Measurements from ENCODE around the gene TUBA8.
"Not testable (repeated sequence)": the region's sequence is repeated elsewhere in the genome, so short reads cannot be mapped to it uniquely, and the experiment has no call there.

TUBA8 gene

DNA sequence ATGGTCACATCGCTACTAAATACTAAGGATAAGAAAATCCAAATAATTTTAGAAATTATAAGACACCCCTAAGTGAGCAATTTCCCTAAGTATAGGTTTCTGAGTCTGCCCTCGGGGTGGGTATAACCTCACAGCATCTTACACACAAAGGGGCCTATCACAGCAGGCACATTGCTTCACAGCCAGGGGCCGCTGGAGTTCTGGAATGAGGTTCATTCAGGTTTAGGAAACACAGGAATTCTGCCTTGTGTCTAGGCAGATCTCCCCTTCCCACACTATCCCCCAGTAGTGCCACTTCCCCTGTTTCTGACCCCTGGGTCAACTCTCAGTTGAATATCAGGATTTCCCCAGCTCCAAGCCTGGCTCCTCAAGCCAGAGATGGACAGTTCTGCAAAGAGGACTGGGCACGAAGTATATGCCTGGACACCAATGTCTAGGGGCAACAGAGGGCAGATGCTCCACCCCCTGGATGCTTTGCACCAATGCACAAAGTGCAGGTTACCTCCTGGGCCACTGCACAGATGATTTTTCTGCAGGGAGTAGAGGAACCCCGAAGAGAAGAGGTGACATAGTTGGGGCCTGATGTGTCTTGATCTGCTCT, 11.4 kb downstream of the TUBA8 start:
- in situ Hi-C loops (cut with MboI; ENCODE audit: low sequenced_read_pairs), result no loop called here

DNA sequence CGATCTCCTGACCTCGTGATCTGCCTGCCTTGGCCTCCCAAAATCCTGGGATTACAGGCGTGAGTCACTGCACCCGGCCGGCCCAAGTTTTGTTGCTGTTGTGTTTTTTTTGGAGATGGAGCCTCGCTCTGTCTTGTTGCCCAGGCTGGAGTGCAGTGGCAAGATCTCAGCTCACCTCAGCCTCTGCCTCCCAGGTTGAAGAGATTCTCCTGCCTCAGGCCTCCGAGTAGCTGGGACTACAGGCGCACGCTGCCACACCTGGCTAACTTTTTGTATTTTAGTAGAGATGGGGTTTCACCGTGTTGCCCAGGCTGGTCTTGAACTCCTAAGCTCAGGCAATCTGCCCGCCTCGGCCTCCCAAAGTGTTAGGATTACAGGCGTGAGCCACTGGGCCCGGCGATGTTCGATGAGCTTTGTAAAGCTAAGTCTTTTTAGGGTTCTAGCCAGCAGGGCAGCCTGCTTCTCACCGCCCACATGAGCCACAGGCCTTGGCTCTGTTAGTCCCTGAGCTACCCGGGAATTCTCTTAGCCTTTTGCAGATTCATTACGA, 12.9 kb downstream of the TUBA8 start:
- in situ Hi-C loops (cut with MboI; ENCODE audit: low sequenced_read_pairs), result not testable (repeated sequence)

DNA sequence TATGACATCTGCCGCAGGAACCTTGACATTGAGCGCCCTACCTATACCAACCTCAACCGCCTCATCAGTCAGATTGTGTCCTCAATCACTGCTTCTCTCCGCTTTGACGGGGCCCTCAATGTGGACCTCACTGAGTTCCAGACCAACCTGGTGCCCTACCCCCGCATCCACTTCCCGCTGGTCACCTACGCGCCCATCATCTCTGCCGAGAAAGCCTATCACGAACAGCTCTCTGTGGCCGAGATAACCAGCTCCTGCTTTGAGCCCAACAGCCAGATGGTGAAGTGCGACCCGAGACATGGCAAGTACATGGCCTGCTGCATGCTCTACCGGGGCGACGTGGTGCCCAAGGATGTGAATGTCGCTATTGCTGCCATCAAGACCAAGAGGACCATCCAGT, 16.0 kb downstream of the TUBA8 start:
- in situ Hi-C loops (cut with MboI; ENCODE audit: low sequenced_read_pairs), result no loop called here

DNA sequence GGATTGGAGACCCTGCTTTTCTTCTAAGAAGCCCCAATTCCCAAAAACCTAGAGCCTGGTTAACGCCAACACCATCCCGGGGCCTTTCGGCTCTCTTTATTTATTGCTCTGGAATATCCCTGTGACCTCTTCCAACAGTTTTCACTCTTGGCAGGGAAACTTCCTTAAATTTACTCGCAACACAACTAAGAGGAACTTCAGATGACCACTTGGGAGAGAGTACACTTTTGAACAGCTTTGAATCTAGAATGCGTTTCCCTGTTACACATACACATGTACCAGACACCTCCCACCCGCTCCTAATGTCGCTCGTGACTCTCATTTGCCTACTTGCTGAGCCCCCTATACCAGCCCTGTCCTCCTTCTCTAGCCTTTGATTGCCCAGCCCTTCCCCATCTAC, 19.4 kb downstream of the TUBA8 start:
- in situ Hi-C loops (cut with MboI; ENCODE audit: low sequenced_read_pairs), result no loop called here

DNA sequence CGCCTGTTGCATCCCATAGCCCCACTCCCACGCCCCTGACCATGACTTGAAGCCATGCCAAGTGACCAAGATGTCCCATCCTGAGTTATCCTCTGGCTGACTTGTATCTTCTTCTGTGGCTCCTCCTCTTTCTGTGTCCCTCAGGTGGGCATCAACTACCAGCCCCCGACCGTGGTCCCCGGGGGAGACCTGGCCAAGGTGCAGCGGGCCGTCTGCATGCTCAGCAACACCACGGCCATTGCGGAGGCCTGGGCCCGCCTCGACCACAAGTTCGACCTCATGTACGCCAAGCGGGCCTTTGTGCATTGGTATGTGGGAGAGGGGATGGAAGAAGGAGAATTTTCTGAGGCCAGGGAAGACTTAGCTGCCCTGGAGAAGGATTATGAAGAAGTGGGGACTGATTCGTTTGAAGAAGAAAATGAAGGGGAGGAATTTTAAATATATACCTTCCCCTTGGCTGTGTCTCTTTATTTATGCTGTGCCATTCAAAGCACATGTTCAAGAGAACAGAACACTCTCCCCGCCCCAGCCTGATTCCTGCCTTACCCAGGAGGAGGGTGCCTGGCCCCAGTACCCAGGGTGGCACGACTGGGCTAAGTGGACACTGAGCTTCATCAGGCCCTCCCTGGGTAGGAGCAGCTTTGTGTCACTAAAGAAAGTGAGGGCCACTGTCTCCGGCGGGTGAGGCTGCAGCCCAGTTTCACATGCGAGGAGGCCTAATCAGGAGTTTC, 20.3 kb downstream of the TUBA8 start:
- in situ Hi-C loops (cut with MboI; ENCODE audit: low sequenced_read_pairs), result no loop called here

DNA sequence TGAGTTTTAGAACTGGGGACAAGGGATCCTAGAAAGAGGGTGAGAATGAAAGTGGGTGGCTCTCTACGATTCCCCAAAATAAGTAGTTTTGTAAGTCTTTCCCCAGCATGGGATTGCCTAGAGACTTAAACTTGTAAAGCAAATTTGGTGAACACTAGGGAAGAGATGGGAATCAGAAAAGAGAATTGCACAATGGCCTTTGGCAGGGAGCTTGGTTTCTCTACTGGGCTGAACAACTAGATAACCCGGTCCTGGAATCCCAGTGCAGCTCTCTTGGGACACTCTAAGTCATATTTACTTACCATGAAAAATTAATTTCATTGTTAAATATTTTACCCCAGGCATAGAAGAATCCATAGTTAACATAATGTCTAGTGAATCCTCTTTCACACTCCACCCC, 22.8 kb downstream of the TUBA8 start:
- in situ Hi-C loops (cut with MboI; ENCODE audit: low sequenced_read_pairs), result no loop called here

DNA sequence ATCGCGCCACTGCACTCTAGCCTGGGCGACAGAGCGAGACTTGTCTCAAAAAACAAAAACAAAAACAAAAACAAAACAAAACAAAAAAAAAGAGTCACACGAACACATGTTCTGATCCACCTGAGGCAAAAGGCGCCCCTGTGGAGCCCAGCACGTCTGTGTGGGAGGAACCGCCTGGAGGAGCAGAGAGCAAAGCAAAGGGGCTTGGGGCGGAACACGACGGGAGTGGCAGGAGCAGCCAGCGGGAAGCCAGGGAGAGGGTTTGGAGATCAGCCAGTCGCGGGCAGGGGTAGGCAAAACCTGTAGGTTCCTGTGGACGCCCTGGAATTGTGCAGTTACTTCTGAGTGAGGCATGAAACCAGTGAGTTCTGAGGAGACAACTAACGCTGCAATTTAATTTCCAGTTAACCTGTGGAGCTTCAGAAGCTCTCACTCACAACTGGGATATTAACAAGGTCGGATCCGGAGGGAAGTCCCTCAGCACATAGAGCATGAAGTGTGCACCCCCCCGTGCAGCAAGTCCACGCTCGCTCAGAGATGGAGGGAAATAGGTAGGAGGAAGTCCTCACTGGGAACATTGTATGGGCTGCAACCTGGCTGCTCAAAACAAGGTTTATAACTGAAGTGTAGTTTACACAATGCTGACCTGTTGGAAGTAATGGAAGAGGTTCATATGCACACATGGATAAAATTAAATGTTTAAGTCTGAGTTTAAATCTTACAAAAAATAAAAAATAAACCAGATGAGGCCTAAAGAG, 26.1 kb downstream of the TUBA8 start:
- in situ Hi-C loops (cut with MboI; ENCODE audit: low sequenced_read_pairs), result no loop called here

DNA sequence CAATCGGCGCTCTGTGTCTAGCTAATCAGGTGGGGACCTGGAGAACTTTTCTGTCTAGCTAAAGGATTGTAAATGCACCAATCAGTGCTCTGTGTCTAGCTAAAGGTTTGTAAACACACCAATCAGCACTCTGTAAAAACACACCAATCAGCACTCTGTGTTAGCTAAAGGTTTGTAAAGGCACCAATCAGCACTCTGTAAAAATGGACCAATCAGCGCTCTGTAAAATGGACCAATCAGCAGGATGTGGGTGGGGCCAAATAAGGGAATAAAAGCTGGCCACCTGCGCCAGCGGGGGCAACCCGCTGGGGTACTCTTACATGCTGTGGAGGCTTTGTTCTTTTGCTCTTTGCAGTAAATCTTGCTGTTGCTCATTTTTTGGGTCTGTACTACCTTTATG, 30.4 kb downstream of the TUBA8 start:
- in situ Hi-C loops (cut with MboI; ENCODE audit: low sequenced_read_pairs), result not testable (repeated sequence)

DNA sequence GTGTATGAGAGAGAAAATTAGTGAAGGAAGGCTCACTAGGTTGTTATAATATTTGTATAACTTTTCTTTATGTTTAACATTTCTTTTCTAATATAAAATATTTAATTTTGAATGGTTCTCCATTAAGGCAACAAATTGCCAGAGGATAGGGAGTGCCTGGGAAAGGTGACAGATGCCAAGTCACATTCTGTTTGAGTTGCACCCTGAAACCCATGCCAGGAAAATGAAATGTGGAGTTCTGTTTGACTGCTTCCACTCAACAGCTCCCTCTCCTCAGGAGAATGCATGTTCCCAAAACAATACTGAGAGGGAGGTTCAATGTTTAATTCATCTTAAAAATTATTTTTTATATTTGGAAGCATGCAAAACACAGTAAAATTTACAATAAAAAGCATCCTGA, 33.5 kb downstream of the TUBA8 start:
- in situ Hi-C loops (cut with MboI; ENCODE audit: low sequenced_read_pairs), result no loop called here

DNA sequence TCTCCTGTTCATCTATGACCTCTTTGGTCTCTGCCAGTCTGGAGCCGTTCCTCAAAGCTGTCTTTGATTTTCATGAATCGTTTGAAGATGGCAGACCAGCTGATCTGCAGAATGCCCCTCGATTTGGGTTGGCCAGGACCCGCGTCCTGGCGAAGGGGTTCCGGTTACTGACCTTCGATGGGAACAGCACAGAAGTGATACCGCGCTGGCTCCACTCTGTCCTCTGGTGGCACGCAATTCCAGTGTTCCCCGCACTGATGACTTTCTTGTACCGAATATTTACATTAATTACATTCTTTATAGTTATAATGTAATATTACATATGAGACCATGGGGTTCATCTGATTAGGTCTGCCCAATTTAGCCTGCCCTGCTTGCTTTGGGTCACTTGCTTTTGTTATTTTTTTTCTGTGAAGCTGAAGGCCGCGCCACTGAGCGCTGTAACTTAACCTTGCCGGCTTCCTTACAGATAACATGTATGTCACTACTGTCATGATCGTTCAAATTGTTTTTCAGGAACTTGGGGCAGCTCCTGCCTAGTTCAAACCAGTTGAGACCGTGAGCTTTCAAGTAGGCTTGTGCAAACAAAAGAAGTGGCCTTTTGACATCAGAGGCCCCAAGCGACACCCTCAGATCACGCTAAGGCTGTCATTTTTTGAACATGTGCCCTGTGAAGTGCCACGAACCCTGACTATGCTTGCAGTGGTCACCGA, 35.2 kb downstream of the TUBA8 start:
- in situ Hi-C loops (cut with MboI; ENCODE audit: low sequenced_read_pairs), result no loop called here

DNA sequence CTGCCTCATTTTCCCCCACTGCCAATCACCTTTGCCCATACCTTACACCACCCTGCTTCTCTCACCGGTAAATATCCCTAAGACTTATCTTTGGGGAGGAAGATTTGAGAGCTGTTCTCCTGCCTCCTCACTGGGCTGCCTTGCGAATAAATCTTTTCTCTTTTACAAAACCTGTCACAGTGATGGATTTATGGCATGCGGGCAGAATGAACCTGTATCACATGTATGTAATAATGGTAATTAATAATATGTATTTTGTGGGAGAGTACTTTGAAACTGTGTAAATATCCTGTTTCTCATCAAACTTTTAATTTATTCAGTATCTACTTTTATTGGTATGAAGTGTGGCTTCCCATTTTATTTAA, 35.8 kb downstream of the TUBA8 start:
- in situ Hi-C loops (cut with MboI; ENCODE audit: low sequenced_read_pairs), result no loop called here

DNA sequence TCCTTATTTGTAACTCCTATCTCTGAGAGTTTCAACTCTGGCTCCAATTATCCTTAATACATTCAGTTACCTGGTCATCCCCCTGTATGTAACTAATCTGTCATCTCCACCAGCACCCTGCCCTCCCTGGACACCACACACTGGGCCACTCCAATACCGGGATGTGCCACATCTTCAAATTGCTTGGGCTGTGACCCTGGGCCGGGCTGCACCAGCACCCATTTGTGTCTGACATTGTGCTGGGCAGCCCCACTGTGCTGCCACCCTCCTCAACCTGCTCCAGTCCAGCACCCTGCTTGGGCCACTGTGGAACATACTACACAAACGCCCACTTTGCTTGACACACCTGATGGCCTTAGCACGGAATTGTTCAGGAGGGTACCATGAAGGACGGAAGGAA, 37.2 kb downstream of the TUBA8 start:
- in situ Hi-C loops (cut with MboI; ENCODE audit: low sequenced_read_pairs), result no loop called here

DNA sequence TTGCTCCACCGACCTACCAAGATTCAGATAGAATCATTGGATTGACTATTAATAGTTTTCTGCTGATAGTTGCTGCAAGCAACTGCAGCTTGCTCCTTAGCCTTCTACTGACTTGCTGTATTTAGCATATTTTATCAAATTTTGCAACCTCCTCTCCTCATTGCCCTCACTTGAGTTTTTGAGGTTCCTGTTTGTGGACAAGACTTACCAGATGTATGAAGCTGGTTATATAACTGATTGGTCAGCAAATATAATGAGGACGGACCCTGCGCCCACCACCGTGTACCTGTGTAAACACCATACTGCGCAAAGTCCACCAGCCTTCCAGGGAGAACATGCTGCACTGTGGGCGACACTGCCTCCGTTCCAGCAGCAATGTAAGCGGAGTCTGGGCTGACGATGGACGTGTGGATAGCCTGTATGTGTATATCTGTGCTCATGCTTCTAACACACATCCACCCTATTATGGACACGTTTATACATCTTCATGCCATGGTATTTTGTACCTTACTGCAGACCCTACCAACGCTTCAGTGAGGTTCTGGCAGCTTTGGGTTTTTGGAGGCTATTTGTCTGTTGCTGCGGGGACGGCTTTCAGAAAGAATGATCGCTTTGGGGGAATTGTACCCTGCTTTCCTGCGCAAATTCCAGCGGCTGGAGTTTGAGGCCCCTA, 37.8 kb downstream of the TUBA8 start:
- in situ Hi-C loops (cut with MboI; ENCODE audit: low sequenced_read_pairs), result no loop called here

DNA sequence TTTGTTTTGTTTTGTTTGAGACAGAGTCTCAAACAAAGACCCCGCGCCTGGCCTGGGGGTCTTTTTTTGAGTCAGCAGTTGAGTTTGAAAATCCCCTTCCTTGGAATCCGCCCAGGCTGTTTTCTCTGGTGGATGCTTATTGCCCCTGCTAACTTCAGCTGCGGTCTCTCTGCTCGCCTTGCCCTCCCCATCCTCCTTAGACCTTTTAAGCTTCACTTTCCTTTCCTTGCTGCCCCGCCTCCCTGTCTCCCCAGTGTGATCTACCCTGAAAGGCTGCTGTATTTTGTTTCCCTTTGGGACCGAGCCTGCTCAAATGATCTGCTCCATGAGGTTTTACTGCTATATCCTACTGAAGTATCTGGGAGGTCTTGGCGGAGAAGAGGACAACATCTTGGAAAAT, 41.9 kb downstream of the TUBA8 start:
- in situ Hi-C loops (cut with MboI; ENCODE audit: low sequenced_read_pairs), result no loop called here

DNA sequence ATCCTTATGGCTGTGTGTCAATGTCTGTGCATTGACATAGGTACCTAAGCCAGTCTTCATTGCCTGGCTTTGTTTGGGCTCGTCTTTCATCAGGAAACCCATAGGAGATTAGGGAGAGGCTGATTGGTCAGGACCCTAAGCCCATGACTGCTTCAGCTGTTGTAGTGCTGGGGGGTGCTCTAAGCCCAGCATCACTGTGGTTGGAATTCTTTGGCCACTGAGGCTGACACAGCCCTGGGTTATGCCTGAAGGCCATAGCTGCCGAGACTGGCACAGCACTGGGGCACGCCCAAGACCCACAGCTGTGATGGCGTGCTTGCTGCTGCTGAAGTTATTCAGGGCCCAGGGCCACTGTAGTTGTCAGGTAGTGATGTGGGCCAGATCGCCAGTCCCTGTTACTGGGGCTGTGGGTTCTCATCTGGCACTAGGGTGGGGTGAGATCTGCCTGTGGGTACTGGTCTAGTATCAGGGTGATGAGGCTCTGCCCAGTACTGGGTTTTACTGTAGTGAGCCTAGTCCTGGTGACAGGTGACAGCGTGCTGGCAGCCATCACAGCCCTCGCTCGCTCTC, 44.3 kb downstream of the TUBA8 start:
- in situ Hi-C loops (cut with MboI; ENCODE audit: low sequenced_read_pairs), result no loop called here

DNA sequence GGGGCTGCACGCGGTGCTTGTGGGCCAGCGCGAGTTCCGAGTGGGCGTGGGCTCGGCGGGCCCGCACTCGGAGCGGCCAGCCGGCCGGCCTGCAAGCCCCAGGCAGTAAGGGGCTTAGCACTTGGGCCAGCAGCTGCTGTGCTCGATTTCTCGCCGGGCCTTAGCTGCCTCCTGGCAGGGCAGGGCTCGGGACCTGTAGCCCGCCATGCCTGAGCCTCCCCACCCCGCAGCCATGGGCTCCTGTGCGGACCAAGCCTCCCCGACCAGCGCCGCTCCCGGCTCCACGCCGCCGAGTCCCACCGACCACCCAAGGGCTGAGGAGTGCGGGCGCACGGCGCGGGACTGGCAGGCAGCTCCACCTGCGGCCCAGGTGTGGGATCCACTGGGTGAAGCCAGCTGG, 44.9 kb downstream of the TUBA8 start:
- in situ Hi-C loops (cut with MboI; ENCODE audit: low sequenced_read_pairs), result not testable (repeated sequence)

DNA sequence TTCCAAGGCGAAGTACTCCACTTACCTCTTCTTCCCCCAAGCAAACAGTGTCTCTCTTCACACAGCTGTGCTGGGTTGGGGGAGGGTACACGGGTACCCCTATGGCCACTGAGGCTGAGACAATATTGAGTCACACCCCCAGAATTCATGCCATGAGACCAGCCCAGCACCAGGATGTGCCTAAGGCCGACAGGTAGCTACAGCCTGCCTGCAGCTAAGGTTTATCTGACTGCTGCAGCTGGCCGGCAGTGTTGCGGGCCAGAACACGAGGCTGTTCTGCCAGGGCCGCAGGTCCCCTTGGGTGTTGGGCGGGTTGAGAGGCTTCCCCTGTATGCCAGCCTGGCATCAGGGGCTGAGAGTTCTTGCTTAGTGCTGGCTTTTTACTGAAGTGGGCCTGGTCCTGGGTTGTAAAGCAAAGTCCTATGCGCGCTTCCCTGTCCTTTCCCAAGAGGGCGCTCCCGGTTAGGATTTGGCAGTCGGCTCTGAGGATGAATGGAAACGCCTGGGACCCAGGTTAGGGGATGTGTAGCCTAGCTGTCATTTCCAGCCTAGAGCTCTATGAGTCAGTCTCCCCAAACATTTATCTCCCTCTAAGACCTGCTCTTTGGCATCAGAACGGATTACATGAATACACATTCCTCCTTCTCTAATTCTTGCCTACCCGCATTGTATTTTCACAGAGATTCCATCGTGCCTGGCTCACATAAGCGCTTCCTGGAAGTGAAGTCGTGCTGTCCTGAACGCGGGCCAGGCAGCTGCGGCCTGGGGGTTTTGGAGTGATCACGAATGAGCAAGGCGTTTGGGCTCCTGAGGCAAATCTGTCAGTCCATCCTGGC, 46.5 kb downstream of the TUBA8 start:
- in situ Hi-C loops (cut with MboI; ENCODE audit: low sequenced_read_pairs), result no loop called here

DNA sequence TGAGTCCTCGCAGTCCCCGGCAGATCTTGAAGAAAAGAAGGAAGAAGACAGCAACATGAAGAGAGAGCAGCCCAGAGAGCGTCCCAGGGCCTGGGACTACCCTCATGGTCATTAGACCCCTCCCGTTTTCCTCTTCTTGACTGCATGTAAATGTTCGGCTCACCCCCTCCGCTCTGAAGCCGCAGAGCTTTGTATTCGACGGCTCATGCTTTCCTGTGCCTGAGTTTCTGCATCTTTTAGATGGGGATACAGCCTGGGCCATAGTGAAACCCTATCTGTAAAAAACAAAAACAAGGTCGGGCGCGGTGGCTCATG, 47.1 kb downstream of the TUBA8 start:
- in situ Hi-C loops (cut with MboI; ENCODE audit: low sequenced_read_pairs), result no loop called here

DNA sequence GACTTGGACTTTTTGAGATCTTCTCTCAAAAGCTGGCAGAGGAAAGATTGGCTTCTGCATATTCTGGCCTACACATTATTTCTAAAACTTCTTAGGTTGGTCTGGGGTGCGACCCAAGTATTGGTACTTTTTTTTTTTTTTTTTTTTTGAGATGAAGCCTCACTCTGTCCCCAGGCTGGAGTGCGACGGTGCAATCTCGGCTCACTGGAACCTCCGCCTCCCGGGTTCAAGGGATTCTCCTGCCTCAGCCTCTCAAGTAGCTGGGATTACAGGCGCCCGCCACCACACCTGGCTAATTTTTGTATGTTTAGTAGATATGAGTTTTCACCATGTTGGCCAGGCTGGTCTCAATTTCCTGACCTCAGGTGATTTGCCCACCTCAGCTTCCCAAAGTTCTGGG, 50.0 kb downstream of the TUBA8 start:
- in situ Hi-C loops (cut with MboI; ENCODE audit: low sequenced_read_pairs), result not testable (repeated sequence)

DNA sequence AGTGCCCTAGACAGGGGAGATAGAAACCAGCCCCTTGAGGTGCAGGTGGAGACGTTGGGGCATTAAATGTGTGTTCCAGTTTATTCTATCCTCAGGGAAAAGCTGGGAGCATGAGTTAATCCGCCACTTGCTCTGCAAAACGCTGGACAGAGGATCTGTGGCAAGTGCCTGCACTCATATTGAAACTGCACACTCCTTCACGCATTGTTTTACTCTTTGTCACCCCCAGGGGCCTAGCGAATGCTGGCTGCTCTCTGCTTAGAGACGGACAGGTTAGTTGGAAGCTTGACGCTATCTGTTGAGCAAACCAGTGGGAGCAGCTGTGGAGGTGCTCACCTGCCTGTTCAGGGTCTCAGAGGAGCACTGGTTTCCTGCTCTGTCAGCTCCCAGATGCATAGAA, 53.2 kb downstream of the TUBA8 start:
- in situ Hi-C loops (cut with MboI; ENCODE audit: low sequenced_read_pairs), result not testable (repeated sequence)

All from HL-60/S4 (cell line).